HG03103 (cell line): ENCODE data around the gene FIP1L1.
"Not testable (repeated sequence)": the region's sequence is repeated elsewhere in the genome, so short reads cannot be mapped to it uniquely, and the experiment has no call there.

Source experiments
- ATAC-seq: cut with Tn5 transposase; IDR thresholded peaks from one replicate; pipeline ENCODE4 v1.9.1; 2021; ENCODE audit warnings: low read depth; ENCODE audit not compliant: unreplicated experiment

The FIP1L1 gene

GRCh38 chr4:53376900-53377299 lies 541 bp upstream of the FIP1L1 start:
- no peak for ATAC-seq

GRCh38 chr4:53378171-53378482 lies 686 bp downstream of the FIP1L1 start:
- no peak for ATAC-seq

GRCh38 chr4:53380221-53380620 lies 2.8 kb downstream of the FIP1L1 start:
- no peak for ATAC-seq

GRCh38 chr4:53409479-53409878 lies 32.0 kb downstream of the FIP1L1 start:
- ATAC-seq: not testable (repeated sequence)

GRCh38 chr4:53419208-53419607 lies 41.8 kb downstream of the FIP1L1 start:
- ATAC-seq: no peak

- ATAC-seq: no peak
Measured at GRCh38 chr4:53421791-53422190, 44.4 kb downstream of the FIP1L1 start.

GRCh38 chr4:53422367-53422766 lies 44.9 kb downstream of the FIP1L1 start:
- ATAC-seq: no peak

- ATAC-seq: no peak
Measured at GRCh38 chr4:53424280-53424679, 46.8 kb downstream of the FIP1L1 start.

GRCh38 chr4:53427366-53427765 lies 49.9 kb downstream of the FIP1L1 start:
- ATAC-seq: no peak

GRCh38 chr4:53431052-53431451 lies 53.6 kb downstream of the FIP1L1 start:
- no peak for ATAC-seq

- no peak for ATAC-seq
Measured at GRCh38 chr4:53432528-53433424, 55.3 kb downstream of the FIP1L1 start.

GRCh38 chr4:53436251-53436650 lies 58.8 kb downstream of the FIP1L1 start:
- no peak for ATAC-seq

- no peak for ATAC-seq
Measured at GRCh38 chr4:53441564-53441963, 64.1 kb downstream of the FIP1L1 start.

GRCh38 chr4:53444954-53445353 lies 67.5 kb downstream of the FIP1L1 start:
- ATAC-seq: no peak

GRCh38 chr4:53450773-53451172 lies 73.3 kb downstream of the FIP1L1 start:
- no peak for ATAC-seq

- ATAC-seq: no peak
Measured at GRCh38 chr4:53453385-53453784, 75.9 kb downstream of the FIP1L1 start.

- no peak for ATAC-seq
Measured at GRCh38 chr4:53455766-53456165, 78.3 kb downstream of the FIP1L1 start.

GRCh38 chr4:53456178-53456577 lies 78.7 kb downstream of the FIP1L1 start:
- no peak for ATAC-seq

GRCh38 chr4:53459548-53459947 lies 82.1 kb downstream of the FIP1L1 start:
- no peak for ATAC-seq

GRCh38 chr4:53461244-53461643 lies 83.8 kb downstream of the FIP1L1 start:
- ATAC-seq: no peak

GRCh38 chr4:53463340-53463739 lies 85.9 kb downstream of the FIP1L1 start:
- ATAC-seq: no peak

- ATAC-seq: no peak
Measured at GRCh38 chr4:53465281-53465680, 87.8 kb downstream of the FIP1L1 start.

GRCh38 chr4:53465891-53466290 lies 88.5 kb downstream of the FIP1L1 start:
- ATAC-seq: no peak
